ENCODE measurements around the gene AFG1L. TPM values are rescaled to one million over a fixed set of nuclear protein-coding genes. Genes with fewer than 3 reads are reported as not detected.

AFG1L gene
- total RNA-seq, 1 donor from 2014 or later, result 4.3 TPM

DNA sequence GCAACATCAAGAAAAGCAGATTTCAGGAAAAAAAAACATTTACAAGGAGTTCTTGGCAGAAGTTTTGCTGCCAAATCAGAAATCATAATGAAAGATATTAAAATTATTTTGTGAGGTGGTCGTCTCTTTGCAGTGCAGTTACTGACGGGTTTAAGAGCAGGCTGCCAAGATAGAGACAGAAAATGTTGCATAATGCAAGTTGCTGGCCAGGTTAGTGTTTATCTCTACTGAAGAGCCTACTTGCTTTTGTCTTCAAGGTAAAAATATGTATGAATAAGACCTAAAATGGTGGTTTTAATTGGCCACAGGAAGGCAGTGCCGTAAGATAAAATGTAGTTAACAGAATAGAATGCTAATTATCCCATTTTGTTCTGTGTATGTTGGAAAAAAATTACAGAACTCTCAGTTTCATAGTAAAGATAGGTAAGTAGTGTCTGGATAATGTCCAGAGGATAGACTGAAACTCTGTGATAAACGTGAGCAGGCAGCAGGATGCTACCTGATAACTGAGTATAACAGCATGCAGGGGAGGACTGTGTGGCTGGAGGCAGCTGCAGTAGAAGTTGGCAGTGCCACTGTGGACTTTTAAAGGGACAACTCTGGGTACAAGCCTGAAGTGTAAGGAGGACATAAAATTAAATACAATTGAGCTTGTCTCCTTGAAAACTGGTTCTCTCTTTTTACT lies 279.7 kb downstream of the AFG1L start:
- DNase-seq (ENCODE audit: low spot score), result no peak

Other genes with a start within 250 kb of the AFG1L start
- 52.2 TPM for gene OSTM1, start 220.3 kb upstream of the AFG1L start, total RNA-seq (ENCODE audit: insufficient read depth, low replicate concordance)
- gene NR2E1, start 129.0 kb upstream of the AFG1L start, total RNA-seq (ENCODE audit: insufficient read depth, low replicate concordance), result 0.48 TPM
- gene SNX3, start 34.0 kb upstream of the AFG1L start, total RNA-seq (ENCODE audit: insufficient read depth, low replicate concordance), result 185 TPM